IPS-18c (cell line): ENCODE data around the gene S1PR3.

ENCODE experiments used
- H3K4me3 ChIP-seq: 2 replicates; pipeline ENCODE4 v1.7.0; 2013; ENCODE audit warnings: low read depth, mild to moderate bottlenecking, low read length, moderate library complexity; ENCODE audit not compliant: insufficient read depth
- H3K9me3 ChIP-seq: one replicate; pipeline ENCODE4 v1.6.1; 2013; ENCODE audit warnings: mild to moderate bottlenecking, low read length, moderate library complexity; ENCODE audit not compliant: control insufficient read depth, insufficient read depth

Gene S1PR3

GRCh38 chr9:89014153-89014552 lies 22.9 kb downstream of the S1PR3 start:
- Histone ChIP-seq H3K4me3 (no peak overlapping the region), H3K9me3 (no peaks in the 10 kb centered on the region)

GRCh38 chr9:89015336-89015735 lies 24.1 kb downstream of the S1PR3 start:
- Histone ChIP-seq H3K4me3 (no peak overlapping the region), H3K9me3 (no peaks in the 10 kb centered on the region)

- Histone ChIP-seq H3K4me3 (no peak overlapping the region), H3K9me3 (no peaks in the 10 kb centered on the region)
These were observed 29.5 kb downstream of the S1PR3 start for GRCh38 chr9:89020754-89021153.

GRCh38 chr9:89021154-89021803 lies 30.0 kb downstream of the S1PR3 start:
- Histone ChIP-seq H3K9me3 (no peaks in the 10 kb centered on the region), H3K4me3 (no peak overlapping the region)

- H3K4me3 ChIP-seq, result no peak overlapping the region
- no peaks in the 10 kb centered on the region for H3K9me3 ChIP-seq
These were observed 30.9 kb downstream of the S1PR3 start for GRCh38 chr9:89022001-89022759.

GRCh38 chr9:89022902-89023301 lies 31.6 kb downstream of the S1PR3 start:
- Histone ChIP-seq H3K9me3 (no peaks in the 10 kb centered on the region), H3K4me3 (no peak overlapping the region)

GRCh38 chr9:89023740-89024139 lies 32.5 kb downstream of the S1PR3 start:
- H3K4me3 ChIP-seq, result no peak overlapping the region
- no peaks in the 10 kb centered on the region for H3K9me3 ChIP-seq

GRCh38 chr9:89024727-89025126 lies 33.5 kb downstream of the S1PR3 start:
- no peaks in the 10 kb centered on the region for H3K9me3 ChIP-seq
- no peak overlapping the region for H3K4me3 ChIP-seq

- Histone ChIP-seq H3K4me3 (no peak overlapping the region), H3K9me3 (no peaks in the 10 kb centered on the region)
These were observed 34.3 kb downstream of the S1PR3 start for GRCh38 chr9:89025553-89025952.

GRCh38 chr9:89026876-89027275 lies 35.6 kb downstream of the S1PR3 start:
- H3K4me3 ChIP-seq, result no peak overlapping the region
- no peaks in the 10 kb centered on the region for H3K9me3 ChIP-seq

- Histone ChIP-seq H3K4me3 (no peak overlapping the region), H3K9me3 (no peaks in the 10 kb centered on the region)
These were observed 38.5 kb downstream of the S1PR3 start for GRCh38 chr9:89029788-89030187.

- no peaks in the 10 kb centered on the region for H3K9me3 ChIP-seq
- no peak overlapping the region for H3K4me3 ChIP-seq
These were observed 40.9 kb downstream of the S1PR3 start for GRCh38 chr9:89032173-89032572.

- no peak overlapping the region for H3K4me3 ChIP-seq
- H3K9me3 ChIP-seq, result no peaks in the 10 kb centered on the region
These were observed 41.4 kb downstream of the S1PR3 start for GRCh38 chr9:89032661-89033060.

GRCh38 chr9:89036383-89036782 lies 45.1 kb downstream of the S1PR3 start:
- H3K4me3 ChIP-seq, result no peak overlapping the region
- H3K9me3 ChIP-seq, result no peaks in the 10 kb centered on the region

- Histone ChIP-seq H3K4me3 (no peak overlapping the region), H3K9me3 (no peaks in the 10 kb centered on the region)
These were observed 45.6 kb downstream of the S1PR3 start for GRCh38 chr9:89036891-89037290.

GRCh38 chr9:89037346-89037745 lies 46.1 kb downstream of the S1PR3 start:
- Histone ChIP-seq H3K9me3 (no peaks in the 10 kb centered on the region), H3K4me3 (no peak overlapping the region)

- no peak overlapping the region for H3K4me3 ChIP-seq
- no peaks in the 10 kb centered on the region for H3K9me3 ChIP-seq
These were observed 46.6 kb downstream of the S1PR3 start for GRCh38 chr9:89037891-89038290.

- H3K9me3 ChIP-seq, result no peaks in the 10 kb centered on the region
These were observed 47.3 kb downstream of the S1PR3 start for GRCh38 chr9:89038382-89039103.

More at GRCh38 chr9:89038382-89039103, 47.3 kb downstream of the S1PR3 start:
- no peak overlapping the region for H3K4me3 ChIP-seq
